WTC11 (cell line): ENCODE results near the gene FGF12. TPM values are rescaled to one million over a fixed set of nuclear protein-coding genes. Genes with fewer than 3 reads are reported as not detected.

Experiments used
- ELF4 ChIP-seq: sonication (generic); formaldehyde crosslinking; IDR thresholded peaks from 2 replicates; pipeline ENCODE4 v1.8.1; 2022; ENCODE audit warnings: low read depth, mild to moderate bottlenecking, moderate library complexity, missing genetic modification reagents
- JUN ChIP-seq: sonication (generic); formaldehyde crosslinking; IDR thresholded peaks from 2 replicates; pipeline ENCODE4 v1.8.0; 2023; ENCODE audit warnings: mild to moderate bottlenecking, missing genetic modification reagents
- MYBL2 ChIP-seq: sonication (generic); formaldehyde crosslinking; IDR thresholded peaks from 2 replicates; pipeline ENCODE4 v1.8.1; 2023; ENCODE audit warnings: mild to moderate bottlenecking, moderate library complexity, missing genetic modification reagents
- NFE2L1 ChIP-seq: sonication (generic); formaldehyde crosslinking; IDR thresholded peaks from 2 replicates; pipeline ENCODE4 v1.8.1; 2023; ENCODE audit warnings: missing genetic modification reagents
- TEAD4 ChIP-seq: sonication (generic); formaldehyde crosslinking; IDR thresholded peaks from 2 replicates; pipeline ENCODE4 v1.8.0; 2022; ENCODE audit warnings: mild to moderate bottlenecking, missing genetic modification reagents
- total RNA-seq: library from RNA; stranded (reverse); gene quantifications from 3 replicates; pipeline ENCODE4 v1.2.3, GENCODE V29; 2021
- TF ChIP-seq, protein P1 (sequence below): sonication (generic); formaldehyde crosslinking; IDR thresholded peaks from 2 replicates; pipeline ENCODE4 v1.8.0; 2023; ENCODE audit warnings: mild to moderate bottlenecking, missing genetic modification reagents
- TF ChIP-seq, protein P2 (sequence below): sonication (generic); formaldehyde crosslinking; IDR thresholded peaks from 2 replicates; pipeline ENCODE4 v1.8.1; 2023; ENCODE audit warnings: mild to moderate bottlenecking, missing genetic modification reagents
- TF ChIP-seq, protein P3 (sequence below): sonication (generic); formaldehyde crosslinking; IDR thresholded peaks from 2 replicates; pipeline ENCODE4 v1.8.1; 2023; ENCODE audit warnings: mild to moderate bottlenecking, missing genetic modification reagents, borderline replicate concordance
- TF ChIP-seq, protein P4 (sequence below): sonication (generic); formaldehyde crosslinking; IDR thresholded peaks from 2 replicates; pipeline ENCODE4 v1.8.0; 2022; ENCODE audit warnings: mild to moderate bottlenecking, missing genetic modification reagents
- TF ChIP-seq, protein P5 (sequence below): sonication (generic); formaldehyde crosslinking; IDR thresholded peaks from 2 replicates; pipeline ENCODE4 v1.8.1; 2022; ENCODE audit warnings: mild to moderate bottlenecking, missing genetic modification reagents, moderate library complexity, borderline replicate concordance
- TF ChIP-seq, protein P6 (sequence below): fragments of 250-450 bp; sonication (Bioruptor Pico); IDR thresholded peaks from 2 replicates; pipeline ENCODE4 v1.9.0; 2021; ENCODE audit warnings: mild to moderate bottlenecking

The FGF12 gene
- total RNA-seq, 1 experiment from 2014 or later = 13.5 TPM

DNA sequence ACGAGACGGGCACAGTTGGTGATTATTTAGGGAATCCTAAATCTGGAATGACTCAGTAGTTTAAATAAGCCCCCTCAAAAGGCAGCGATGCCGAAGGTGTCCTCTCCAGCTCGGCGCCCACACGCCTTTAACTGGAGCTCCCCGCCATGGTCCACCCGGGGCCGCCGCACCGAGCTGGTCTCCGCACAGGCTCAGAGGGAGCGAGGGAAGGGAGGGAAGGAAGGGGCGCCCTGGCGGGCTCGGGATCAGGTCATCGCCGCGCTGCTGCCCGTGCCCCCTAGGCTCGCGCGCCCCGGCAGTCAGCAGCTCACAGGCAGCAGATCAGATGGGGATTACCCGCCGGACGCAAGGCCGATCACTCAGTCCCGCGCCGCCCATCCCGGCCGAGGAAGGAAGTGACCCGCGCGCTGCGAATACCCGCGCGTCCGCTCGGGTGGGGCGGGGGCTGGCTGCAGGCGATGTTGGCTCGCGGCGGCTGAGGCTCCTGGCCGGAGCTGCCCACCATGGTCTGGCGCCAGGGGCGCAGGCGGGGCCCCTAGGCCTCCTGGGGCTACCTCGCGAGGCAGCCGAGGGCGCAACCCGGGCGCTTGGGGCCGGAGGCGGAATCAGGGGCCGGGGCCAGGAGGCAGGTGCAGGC, 318.0 kb downstream of the FGF12 start (continued):
- TF ChIP-seq, protein P1, sequence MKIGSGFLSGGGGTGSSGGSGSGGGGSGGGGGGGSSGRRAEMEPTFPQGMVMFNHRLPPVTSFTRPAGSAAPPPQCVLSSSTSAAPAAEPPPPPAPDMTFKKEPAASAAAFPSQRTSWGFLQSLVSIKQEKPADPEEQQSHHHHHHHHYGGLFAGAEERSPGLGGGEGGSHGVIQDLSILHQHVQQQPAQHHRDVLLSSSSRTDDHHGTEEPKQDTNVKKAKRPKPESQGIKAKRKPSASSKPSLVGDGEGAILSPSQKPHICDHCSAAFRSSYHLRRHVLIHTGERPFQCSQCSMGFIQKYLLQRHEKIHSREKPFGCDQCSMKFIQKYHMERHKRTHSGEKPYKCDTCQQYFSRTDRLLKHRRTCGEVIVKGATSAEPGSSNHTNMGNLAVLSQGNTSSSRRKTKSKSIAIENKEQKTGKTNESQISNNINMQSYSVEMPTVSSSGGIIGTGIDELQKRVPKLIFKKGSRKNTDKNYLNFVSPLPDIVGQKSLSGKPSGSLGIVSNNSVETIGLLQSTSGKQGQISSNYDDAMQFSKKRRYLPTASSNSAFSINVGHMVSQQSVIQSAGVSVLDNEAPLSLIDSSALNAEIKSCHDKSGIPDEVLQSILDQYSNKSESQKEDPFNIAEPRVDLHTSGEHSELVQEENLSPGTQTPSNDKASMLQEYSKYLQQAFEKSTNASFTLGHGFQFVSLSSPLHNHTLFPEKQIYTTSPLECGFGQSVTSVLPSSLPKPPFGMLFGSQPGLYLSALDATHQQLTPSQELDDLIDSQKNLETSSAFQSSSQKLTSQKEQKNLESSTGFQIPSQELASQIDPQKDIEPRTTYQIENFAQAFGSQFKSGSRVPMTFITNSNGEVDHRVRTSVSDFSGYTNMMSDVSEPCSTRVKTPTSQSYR (CRISPR knock-in tag) = no peak
- TF ChIP-seq, protein P2, sequence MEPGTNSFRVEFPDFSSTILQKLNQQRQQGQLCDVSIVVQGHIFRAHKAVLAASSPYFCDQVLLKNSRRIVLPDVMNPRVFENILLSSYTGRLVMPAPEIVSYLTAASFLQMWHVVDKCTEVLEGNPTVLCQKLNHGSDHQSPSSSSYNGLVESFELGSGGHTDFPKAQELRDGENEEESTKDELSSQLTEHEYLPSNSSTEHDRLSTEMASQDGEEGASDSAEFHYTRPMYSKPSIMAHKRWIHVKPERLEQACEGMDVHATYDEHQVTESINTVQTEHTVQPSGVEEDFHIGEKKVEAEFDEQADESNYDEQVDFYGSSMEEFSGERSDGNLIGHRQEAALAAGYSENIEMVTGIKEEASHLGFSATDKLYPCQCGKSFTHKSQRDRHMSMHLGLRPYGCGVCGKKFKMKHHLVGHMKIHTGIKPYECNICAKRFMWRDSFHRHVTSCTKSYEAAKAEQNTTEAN (CRISPR knock-in tag) = no peak
- TF ChIP-seq JUN = no peak
- TF ChIP-seq, protein P3, sequence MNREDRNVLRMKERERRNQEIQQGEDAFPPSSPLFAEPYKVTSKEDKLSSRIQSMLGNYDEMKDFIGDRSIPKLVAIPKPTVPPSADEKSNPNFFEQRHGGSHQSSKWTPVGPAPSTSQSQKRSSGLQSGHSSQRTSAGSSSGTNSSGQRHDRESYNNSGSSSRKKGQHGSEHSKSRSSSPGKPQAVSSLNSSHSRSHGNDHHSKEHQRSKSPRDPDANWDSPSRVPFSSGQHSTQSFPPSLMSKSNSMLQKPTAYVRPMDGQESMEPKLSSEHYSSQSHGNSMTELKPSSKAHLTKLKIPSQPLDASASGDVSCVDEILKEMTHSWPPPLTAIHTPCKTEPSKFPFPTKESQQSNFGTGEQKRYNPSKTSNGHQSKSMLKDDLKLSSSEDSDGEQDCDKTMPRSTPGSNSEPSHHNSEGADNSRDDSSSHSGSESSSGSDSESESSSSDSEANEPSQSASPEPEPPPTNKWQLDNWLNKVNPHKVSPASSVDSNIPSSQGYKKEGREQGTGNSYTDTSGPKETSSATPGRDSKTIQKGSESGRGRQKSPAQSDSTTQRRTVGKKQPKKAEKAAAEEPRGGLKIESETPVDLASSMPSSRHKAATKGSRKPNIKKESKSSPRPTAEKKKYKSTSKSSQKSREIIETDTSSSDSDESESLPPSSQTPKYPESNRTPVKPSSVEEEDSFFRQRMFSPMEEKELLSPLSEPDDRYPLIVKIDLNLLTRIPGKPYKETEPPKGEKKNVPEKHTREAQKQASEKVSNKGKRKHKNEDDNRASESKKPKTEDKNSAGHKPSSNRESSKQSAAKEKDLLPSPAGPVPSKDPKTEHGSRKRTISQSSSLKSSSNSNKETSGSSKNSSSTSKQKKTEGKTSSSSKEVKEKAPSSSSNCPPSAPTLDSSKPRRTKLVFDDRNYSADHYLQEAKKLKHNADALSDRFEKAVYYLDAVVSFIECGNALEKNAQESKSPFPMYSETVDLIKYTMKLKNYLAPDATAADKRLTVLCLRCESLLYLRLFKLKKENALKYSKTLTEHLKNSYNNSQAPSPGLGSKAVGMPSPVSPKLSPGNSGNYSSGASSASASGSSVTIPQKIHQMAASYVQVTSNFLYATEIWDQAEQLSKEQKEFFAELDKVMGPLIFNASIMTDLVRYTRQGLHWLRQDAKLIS (CRISPR knock-in tag) = no peak
- TF ChIP-seq, protein P4, sequence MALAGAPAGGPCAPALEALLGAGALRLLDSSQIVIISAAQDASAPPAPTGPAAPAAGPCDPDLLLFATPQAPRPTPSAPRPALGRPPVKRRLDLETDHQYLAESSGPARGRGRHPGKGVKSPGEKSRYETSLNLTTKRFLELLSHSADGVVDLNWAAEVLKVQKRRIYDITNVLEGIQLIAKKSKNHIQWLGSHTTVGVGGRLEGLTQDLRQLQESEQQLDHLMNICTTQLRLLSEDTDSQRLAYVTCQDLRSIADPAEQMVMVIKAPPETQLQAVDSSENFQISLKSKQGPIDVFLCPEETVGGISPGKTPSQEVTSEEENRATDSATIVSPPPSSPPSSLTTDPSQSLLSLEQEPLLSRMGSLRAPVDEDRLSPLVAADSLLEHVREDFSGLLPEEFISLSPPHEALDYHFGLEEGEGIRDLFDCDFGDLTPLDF = no peak
- no peak for TF ChIP-seq MYBL2
- TF ChIP-seq NFE2L1 (CRISPR knock-in tag) = no peak
- TF ChIP-seq, protein P5, sequence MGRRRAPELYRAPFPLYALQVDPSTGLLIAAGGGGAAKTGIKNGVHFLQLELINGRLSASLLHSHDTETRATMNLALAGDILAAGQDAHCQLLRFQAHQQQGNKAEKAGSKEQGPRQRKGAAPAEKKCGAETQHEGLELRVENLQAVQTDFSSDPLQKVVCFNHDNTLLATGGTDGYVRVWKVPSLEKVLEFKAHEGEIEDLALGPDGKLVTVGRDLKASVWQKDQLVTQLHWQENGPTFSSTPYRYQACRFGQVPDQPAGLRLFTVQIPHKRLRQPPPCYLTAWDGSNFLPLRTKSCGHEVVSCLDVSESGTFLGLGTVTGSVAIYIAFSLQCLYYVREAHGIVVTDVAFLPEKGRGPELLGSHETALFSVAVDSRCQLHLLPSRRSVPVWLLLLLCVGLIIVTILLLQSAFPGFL (CRISPR knock-in tag) = no peak
- TF ChIP-seq, protein P6, sequence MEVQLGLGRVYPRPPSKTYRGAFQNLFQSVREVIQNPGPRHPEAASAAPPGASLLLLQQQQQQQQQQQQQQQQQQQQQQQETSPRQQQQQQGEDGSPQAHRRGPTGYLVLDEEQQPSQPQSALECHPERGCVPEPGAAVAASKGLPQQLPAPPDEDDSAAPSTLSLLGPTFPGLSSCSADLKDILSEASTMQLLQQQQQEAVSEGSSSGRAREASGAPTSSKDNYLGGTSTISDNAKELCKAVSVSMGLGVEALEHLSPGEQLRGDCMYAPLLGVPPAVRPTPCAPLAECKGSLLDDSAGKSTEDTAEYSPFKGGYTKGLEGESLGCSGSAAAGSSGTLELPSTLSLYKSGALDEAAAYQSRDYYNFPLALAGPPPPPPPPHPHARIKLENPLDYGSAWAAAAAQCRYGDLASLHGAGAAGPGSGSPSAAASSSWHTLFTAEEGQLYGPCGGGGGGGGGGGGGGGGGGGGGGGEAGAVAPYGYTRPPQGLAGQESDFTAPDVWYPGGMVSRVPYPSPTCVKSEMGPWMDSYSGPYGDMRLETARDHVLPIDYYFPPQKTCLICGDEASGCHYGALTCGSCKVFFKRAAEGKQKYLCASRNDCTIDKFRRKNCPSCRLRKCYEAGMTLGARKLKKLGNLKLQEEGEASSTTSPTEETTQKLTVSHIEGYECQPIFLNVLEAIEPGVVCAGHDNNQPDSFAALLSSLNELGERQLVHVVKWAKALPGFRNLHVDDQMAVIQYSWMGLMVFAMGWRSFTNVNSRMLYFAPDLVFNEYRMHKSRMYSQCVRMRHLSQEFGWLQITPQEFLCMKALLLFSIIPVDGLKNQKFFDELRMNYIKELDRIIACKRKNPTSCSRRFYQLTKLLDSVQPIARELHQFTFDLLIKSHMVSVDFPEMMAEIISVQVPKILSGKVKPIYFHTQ (CRISPR knock-in tag) = no peak
- no peak for TF ChIP-seq TEAD4
- 0 out of 2 replicates have a peak, but pooled peaks have one; percentile 25 for TF ChIP-seq ELF4 (CRISPR knock-in tag)
- TF ChIP-seq, all 79 proteins: peak for 8
